Measurements from ENCODE around the gene SYNDIG1.

Gene SYNDIG1

GRCh38 chr20:24473435-24474223 lies 4.2 kb downstream of the SYNDIG1 start:
- DNase-seq: no peak

DNA sequence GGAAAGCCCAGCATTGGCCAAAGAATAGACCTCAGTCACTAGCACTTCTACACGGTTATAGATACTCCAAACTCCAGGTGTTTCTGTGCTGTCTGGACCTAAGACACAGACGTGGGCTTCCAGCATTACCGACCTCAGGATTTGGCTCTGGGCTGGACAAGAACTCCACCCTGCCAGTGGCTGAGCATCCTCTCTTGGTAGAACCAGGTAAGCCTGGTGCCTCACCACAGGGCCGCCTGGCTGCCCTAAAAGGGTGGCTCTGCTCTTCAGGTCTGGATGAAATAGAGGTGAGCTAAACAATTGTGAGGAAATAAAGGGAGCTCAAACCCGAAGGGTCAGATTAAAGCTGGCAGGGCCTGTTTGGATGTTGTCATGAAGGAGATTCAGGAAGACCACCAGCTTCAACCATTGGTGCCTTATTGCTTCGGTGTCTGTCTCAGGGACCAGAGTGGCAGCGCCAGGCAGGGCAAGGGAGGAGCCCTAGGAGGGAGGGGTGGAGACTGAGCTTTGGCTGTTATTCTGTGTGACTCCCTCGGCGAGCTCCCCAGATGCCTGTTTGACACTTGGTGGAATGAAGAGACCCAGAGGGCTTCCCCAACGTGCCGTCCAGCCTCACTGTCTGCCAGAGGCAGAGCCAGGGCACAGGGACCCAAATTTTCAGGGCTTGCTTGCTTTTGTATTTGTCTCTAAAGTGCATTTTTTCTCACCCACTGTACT lies 8.6 kb downstream of the SYNDIG1 start:
- DNase-seq: no peak

GRCh38 chr20:24478584-24478983 lies 9.2 kb downstream of the SYNDIG1 start:
- no peak for DNase-seq

- no peak for DNase-seq
Measured at GRCh38 chr20:24479106-24479505, 9.7 kb downstream of the SYNDIG1 start.

DNA sequence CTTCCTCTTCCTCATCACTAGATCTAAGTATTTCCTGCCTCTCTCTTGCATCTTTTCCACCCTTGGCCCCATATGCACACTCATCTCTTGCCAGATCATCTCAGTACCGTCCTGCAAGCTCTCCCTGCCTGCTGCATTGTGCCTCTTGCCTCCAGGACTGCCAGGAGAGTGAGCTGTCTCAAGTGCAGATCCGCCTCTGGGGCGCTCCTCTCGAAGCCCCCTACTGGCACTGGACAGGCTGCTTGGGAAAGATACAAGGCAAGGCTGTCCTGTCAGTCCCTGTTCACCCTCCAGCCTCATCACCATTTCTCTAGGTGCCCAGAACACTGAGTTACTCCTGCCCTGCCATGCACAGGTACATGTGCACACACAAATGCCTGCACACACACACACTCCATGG lies 10.2 kb downstream of the SYNDIG1 start:
- DNase-seq: no peak

GRCh38 chr20:24480509-24480908 lies 11.1 kb downstream of the SYNDIG1 start:
- no peak for DNase-seq

- DNase-seq: no peak
Measured at GRCh38 chr20:24481173-24481572, 11.7 kb downstream of the SYNDIG1 start.

GRCh38 chr20:24483435-24484080 lies 14.1 kb downstream of the SYNDIG1 start:
- no peak for DNase-seq

- DNase-seq: no peak
Measured at GRCh38 chr20:24484081-24484450, 14.6 kb downstream of the SYNDIG1 start.

- no peak for DNase-seq
Measured at GRCh38 chr20:24485981-24486380, 16.6 kb downstream of the SYNDIG1 start.

DNA sequence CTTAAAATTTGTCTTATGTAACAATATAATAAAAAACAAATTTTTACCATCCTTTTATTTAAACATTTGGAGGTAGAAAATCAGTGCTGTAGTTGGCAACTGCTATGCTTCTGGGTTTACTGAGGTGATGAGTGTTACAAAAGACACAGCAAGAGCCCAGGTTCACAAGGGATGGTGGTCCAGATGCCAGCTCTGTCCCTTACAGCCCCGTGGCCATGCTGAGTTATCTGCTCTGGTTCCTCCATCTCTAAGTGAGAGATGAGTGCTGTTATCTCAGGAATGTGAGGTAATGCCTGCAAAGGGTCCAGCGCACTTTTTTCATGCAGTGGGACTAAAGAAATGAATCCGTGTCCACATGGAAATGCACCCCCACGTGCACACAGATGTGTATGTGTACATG lies 17.8 kb downstream of the SYNDIG1 start:
- DNase-seq: no peak

GRCh38 chr20:24487648-24488047 lies 18.2 kb downstream of the SYNDIG1 start:
- DNase-seq: no peak

- DNase-seq: no peak
Measured at GRCh38 chr20:24488064-24488799, 18.8 kb downstream of the SYNDIG1 start.

GRCh38 chr20:24488800-24489175 lies 19.4 kb downstream of the SYNDIG1 start:
- no peak for DNase-seq

GRCh38 chr20:24489193-24489592 lies 19.8 kb downstream of the SYNDIG1 start:
- no peak for DNase-seq

GRCh38 chr20:24489631-24490260 lies 20.3 kb downstream of the SYNDIG1 start:
- no peak for DNase-seq

- no peak for DNase-seq
Measured at GRCh38 chr20:24490598-24490997, 21.2 kb downstream of the SYNDIG1 start.

DNA sequence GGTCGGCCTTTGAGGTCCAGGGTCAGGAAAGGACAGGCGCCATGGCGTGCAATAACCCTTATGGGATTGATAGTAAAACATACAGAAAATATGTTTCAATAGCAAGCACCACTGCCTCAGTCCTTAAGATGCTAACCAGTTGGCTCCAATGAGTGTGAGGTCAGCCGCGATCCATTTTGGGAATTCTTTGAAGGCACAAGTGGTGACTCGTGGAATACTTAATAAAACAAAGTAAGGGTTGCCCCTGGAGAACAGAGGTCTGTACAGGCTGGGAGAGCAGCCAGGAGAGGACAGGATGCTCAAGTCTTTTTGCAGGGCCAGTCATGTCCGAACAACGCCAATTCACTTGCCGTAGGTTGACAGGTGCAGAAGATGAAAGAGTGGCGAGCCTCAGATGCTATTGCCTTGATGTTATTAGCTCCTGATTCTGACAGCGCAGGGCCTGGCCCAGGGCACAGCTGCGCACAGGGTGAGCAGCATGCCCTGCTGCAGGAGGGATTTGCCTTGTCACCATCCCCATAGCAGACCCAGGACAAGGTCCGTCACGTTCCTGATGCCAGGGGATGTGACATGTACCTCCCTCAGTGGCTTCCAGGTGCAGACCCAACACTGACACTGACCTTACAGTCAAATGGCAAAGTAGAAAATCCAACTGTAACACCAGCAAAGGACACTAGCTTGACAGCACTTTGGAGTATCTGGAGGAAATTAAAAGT lies 21.8 kb downstream of the SYNDIG1 start:
- no peak for DNase-seq

GRCh38 chr20:24492031-24492607 lies 22.7 kb downstream of the SYNDIG1 start:
- no peak for DNase-seq

GRCh38 chr20:24492698-24493097 lies 23.3 kb downstream of the SYNDIG1 start:
- DNase-seq: no peak

DNA sequence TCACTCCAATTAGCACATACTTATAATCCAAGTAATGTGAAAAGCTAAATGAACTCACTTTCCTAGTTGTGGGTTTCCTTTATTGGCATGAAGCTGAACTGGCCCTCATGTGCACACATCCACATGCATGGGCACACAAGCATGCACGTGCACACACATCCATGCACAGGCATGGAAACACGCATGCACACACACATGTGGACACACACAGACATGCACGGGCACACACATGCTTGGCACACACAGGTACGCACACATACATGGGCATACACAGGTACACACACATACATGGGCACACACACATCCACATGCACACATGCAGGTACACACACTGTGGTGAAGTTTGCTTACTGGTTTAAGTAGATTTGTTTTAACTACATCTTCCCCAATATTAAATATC lies 23.8 kb downstream of the SYNDIG1 start:
- DNase-seq: no peak
